SK-N-SH (cell line): ENCODE results near the gene MT1E. TPM values are rescaled to one million over a fixed set of nuclear protein-coding genes. Genes with fewer than 3 reads are reported as not detected.
"Not testable (repeated sequence)": the region's sequence is repeated elsewhere in the genome, so short reads cannot be mapped to it uniquely, and the experiment has no call there.

Source experiments
- CTCF ChIA-PET: fragments of 300-600, 350-600 bp; formaldehyde crosslinking; extraction: SDS; loops from one replicate; lab custom pipeline; 2021; lab: Yijun Ruan, JAX
- POLR2A ChIA-PET: fragments of 350-600 bp; sonication (Branson Sonifier 250); formaldehyde crosslinking; extraction: SDS; loops from one replicate; lab custom pipeline; 2020; ENCODE audit warnings: antibody characterized with exemption, inconsistent platforms; lab: Yijun Ruan, JAX
- DNase-seq: peaks from one replicate; pipeline ENCODE4 v3.0.0; 2012
- H2AFZ ChIP-seq: fragments of 200-600 bp; sonication (generic); 2 replicates; pipeline ENCODE4 v1.8.1; 2016; ENCODE audit warnings: antibody characterized with exemption, mild to moderate bottlenecking, low read depth
- H3F3A ChIP-seq: fragments of 200-600 bp; sonication (generic); replicated peaks from 2 replicates; pipeline ENCODE3; 2016; ENCODE audit warnings: antibody characterized with exemption, mild to moderate bottlenecking; ENCODE audit not compliant: insufficient read depth
- H3K27ac ChIP-seq, 2 experiments: fragments of 200-500 bp in 1 of 2; fragments of 200-600 bp in 1 of 2; sonication (Bioruptor generic) in 1 of 2; sonication (generic), shearing (Covaris generic) in 1 of 2; 2 replicates each; pipeline versions ENCODE4 v1.5.1 to v1.6.1; 2014 to 2016; ENCODE audit warnings: low read depth in 2 of 2, inconsistent platforms in 1 of 2, low read length in 1 of 2, mild to moderate bottlenecking in 1 of 2, mixed read lengths in 1 of 2
- H3K27me3 ChIP-seq: fragments of 200-600 bp; sonication (generic), shearing (Covaris generic); 2 replicates; pipeline ENCODE4 v1.6.1; 2016; ENCODE audit warnings: mixed run types; ENCODE audit not compliant: insufficient read depth
- H3K36me3 ChIP-seq, 2 experiments: fragments of 200-500 bp in 1 of 2; fragments of 200-600 bp in 1 of 2; sonication (Bioruptor generic) in 1 of 2; sonication (generic) in 1 of 2; replicated peaks in 1 of 2; 2 replicates each; pipeline versions ENCODE3 to v1.5.1; 2014 to 2016; ENCODE audit warnings: low read length in 1 of 2, mild to moderate bottlenecking in 1 of 2; ENCODE audit not compliant: insufficient read depth in 2 of 2, control insufficient read depth in 1 of 2
- H3K4me1 ChIP-seq, 2 experiments: fragments of 200-500 bp in 1 of 2; fragments of 200-600 bp in 1 of 2; sonication (Bioruptor generic) in 1 of 2; sonication (generic), shearing (Covaris generic) in 1 of 2; 2 replicates each; pipeline versions ENCODE4 v1.5.1 to v1.6.1; 2014 to 2016; ENCODE audit warnings: low read depth in 1 of 2, low read length in 1 of 2, mixed run types in 1 of 2; ENCODE audit not compliant: insufficient read depth in 2 of 2, control insufficient read depth in 1 of 2
- H3K4me2 ChIP-seq: fragments of 200-600 bp; sonication (generic), shearing (Covaris generic); 2 replicates; pipeline ENCODE4 v1.6.1; 2017; ENCODE audit warnings: mixed run types
- H3K4me3 ChIP-seq, 2 experiments: fragments of 200-500 bp in 1 of 2; fragments of 200-600 bp in 1 of 2; sonication (Bioruptor generic) in 1 of 2; sonication (generic), shearing (Covaris generic) in 1 of 2; 2 replicates each; pipeline versions ENCODE4 v1.5.1 to v1.8.1; 2014 to 2016; ENCODE audit warnings: low read depth in 2 of 2, inconsistent platforms in 1 of 2, low read length in 1 of 2, mild to moderate bottlenecking in 1 of 2, mixed read lengths in 1 of 2, moderate library complexity in 1 of 2
- H3K79me2 ChIP-seq: fragments of 200-600 bp; sonication (generic); 2 replicates; pipeline ENCODE4 v1.8.1; 2017; ENCODE audit warnings: mild to moderate bottlenecking; ENCODE audit not compliant: insufficient read depth
- H3K9ac ChIP-seq: fragments of 200-600 bp; sonication (generic); 2 replicates; pipeline ENCODE4 v1.6.1; 2017; ENCODE audit warnings: mixed run types
- H3K9me2 ChIP-seq: fragments of 200-600 bp; sonication (generic); 2 replicates; pipeline ENCODE4 v1.6.1; 2017; ENCODE audit warnings: mixed run types
- H3K9me3 ChIP-seq: fragments of 200-600 bp; sonication (generic); 2 replicates; pipeline ENCODE4 v1.6.1; 2017; ENCODE audit warnings: mixed run types, mild to moderate bottlenecking, moderate library complexity
- H4K20me1 ChIP-seq: fragments of 200-600 bp; sonication (generic); 2 replicates; pipeline ENCODE4 v1.6.1; 2017; ENCODE audit warnings: mild to moderate bottlenecking, mixed run types; ENCODE audit not compliant: insufficient read depth
- CHD2 ChIP-seq: fragments of 150-350 bp; IDR thresholded peaks from 2 replicates; pipeline ENCODE4 v1.6.1; 2018; ENCODE audit warnings: low read length; ENCODE audit not compliant: partially characterized antibody
- EP300 ChIP-seq, 2 experiments: IDR thresholded peaks; 2 replicates each; pipeline versions ENCODE4 v1.4.0 to v1.6.1; 2012; ENCODE audit warnings: borderline replicate concordance in 1 of 2, low read depth in 1 of 2, low read length in 1 of 2
- FOXJ3 ChIP-seq: sonication (generic); formaldehyde crosslinking; IDR thresholded peaks from 2 replicates; pipeline ENCODE4 v1.5.1; 2020; ENCODE audit warnings: mild to moderate bottlenecking, missing genetic modification reagents
- FOXM1 ChIP-seq: IDR thresholded peaks from 2 replicates; pipeline ENCODE4 v1.4.0; 2012; ENCODE audit warnings: low read depth, mild to moderate bottlenecking
- GABPA ChIP-seq: IDR thresholded peaks from 2 replicates; pipeline ENCODE4 v1.4.0; 2012; ENCODE audit warnings: low read depth, mild to moderate bottlenecking
- MAX ChIP-seq: IDR thresholded peaks from 2 replicates; pipeline ENCODE4 v1.4.0; 2012; ENCODE audit warnings: low read depth
- MEF2A ChIP-seq: IDR thresholded peaks from 2 replicates; pipeline ENCODE4 v1.4.0; 2012; ENCODE audit warnings: low read depth, borderline replicate concordance
- MXI1 ChIP-seq: IDR thresholded peaks from 2 replicates; pipeline ENCODE4 v1.6.1; 2012; ENCODE audit warnings: mild to moderate bottlenecking, low read depth, low read length, improper control_type of control experiment
- NFIC ChIP-seq: IDR thresholded peaks from 2 replicates; pipeline ENCODE4 v1.4.0; 2012; ENCODE audit warnings: borderline replicate concordance
- POLR2AphosphoS5 ChIP-seq: IDR thresholded peaks from 2 replicates; pipeline ENCODE4 v1.6.1; 2012; ENCODE audit warnings: low read depth, low read length
- RAD21 ChIP-seq: IDR thresholded peaks from 2 replicates; pipeline ENCODE4 v1.6.1; 2012; ENCODE audit warnings: mild to moderate bottlenecking, low read length
- REST ChIP-seq: IDR thresholded peaks from 2 replicates; pipeline ENCODE4 v1.6.1; 2012; ENCODE audit warnings: mild to moderate bottlenecking, low read depth, low read length, moderate library complexity
- RXRA ChIP-seq: IDR thresholded peaks from 2 replicates; pipeline ENCODE4 v1.4.0; 2012; ENCODE audit warnings: low read depth, mild to moderate bottlenecking, borderline replicate concordance
- TEAD4 ChIP-seq: IDR thresholded peaks from 2 replicates; pipeline ENCODE4 v1.4.0; 2012; ENCODE audit warnings: mild to moderate bottlenecking, borderline replicate concordance; ENCODE audit not compliant: insufficient read depth
- YY1 ChIP-seq: IDR thresholded peaks from 2 replicates; pipeline ENCODE4 v1.4.0; 2012; ENCODE audit warnings: low read depth, mild to moderate bottlenecking
- WGBS: methylation state at CpG from one replicate; pipeline ENCODE4 v1.1.6; 2017; ENCODE audit warnings: low lambda C conversion rate; 5-methylcytosine and 5-hydroxymethylcytosine counted together
- polyA plus RNA-seq, 3 experiments: library from polyadenylated mRNA; depleted of rRNA; stranded (reverse); fragments of >200 nt; gene quantifications; 2 replicates each; pipeline ENCODE4 v1.2.3, GENCODE V29; 2012
- TF ChIP-seq, protein P1 (sequence below): fragments of 150-350 bp; IDR thresholded peaks from 2 replicates; pipeline ENCODE4 v1.6.1; 2016; ENCODE audit warnings: mild to moderate bottlenecking, low read depth, low read length

Gene MT1E
- polyA plus RNA-seq, 1 of the 3 experiments (the other 2 are of a cell fraction): 205 TPM

- no peak overlapping the region for H3K4me3 ChIP-seq
- no peaks in the 10 kb centered on the region for H4K20me1 ChIP-seq
- H2AFZ ChIP-seq: no peak overlapping the region
- H3K9me3 ChIP-seq: no peaks in the 10 kb centered on the region
- CTCF ChIA-PET: interaction anchor here (1.0 to 2.1 kb wide), 3 partner anchors 20 to 123 kb away, joined by 3 to 6 read pairs (median 3); no protein-coding TSS in a partner anchor
- H3K36me3 ChIP-seq: no peaks in the 10 kb centered on the region
- no peaks in the 10 kb centered on the region for H3K79me2 ChIP-seq
- POLR2A ChIA-PET: interaction anchor here (0.7 kb wide), 1 partner anchor 101 kb away, joined by 3 read pairs; the partner anchor contains the start of gene MT1X
- H3K27me3 ChIP-seq: no peaks in the 10 kb centered on the region
- no peak overlapping the region for H3K9ac ChIP-seq
- WGBS: 83% methylated on average over 6 of the region's 6 CpGs
- no peaks in the 10 kb centered on the region for H3K4me1 ChIP-seq
- no peaks in the 10 kb centered on the region for H3F3A ChIP-seq
- DNase-seq: no peak
- H3K9me2 ChIP-seq: no peaks in the 10 kb centered on the region
- TF ChIP-seq MEF2A (no peak), MAX (no peak), NFIC (no peak), EP300 (IDR thresholded peaks at IDR 0.05; ENCODE audit: borderline replicate concordance in 1 of 2, low read depth in 1 of 2, low read length in 1 of 2) (no peak), FOXM1 (no peak), POLR2AphosphoS5 (no peak), FOXJ3 (CRISPR knock-in tag) (no peak), YY1 (no peak), RXRA (no peak), MXI1 (no peak), GABPA (no peak), CHD2 (no peak), RAD21 (no peak), TEAD4 (no peak), REST (no peak)
- TF ChIP-seq, protein P1, sequence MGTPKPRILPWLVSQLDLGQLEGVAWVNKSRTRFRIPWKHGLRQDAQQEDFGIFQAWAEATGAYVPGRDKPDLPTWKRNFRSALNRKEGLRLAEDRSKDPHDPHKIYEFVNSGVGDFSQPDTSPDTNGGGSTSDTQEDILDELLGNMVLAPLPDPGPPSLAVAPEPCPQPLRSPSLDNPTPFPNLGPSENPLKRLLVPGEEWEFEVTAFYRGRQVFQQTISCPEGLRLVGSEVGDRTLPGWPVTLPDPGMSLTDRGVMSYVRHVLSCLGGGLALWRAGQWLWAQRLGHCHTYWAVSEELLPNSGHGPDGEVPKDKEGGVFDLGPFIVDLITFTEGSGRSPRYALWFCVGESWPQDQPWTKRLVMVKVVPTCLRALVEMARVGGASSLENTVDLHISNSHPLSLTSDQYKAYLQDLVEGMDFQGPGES: no peak
- H3K4me2 ChIP-seq: no peak overlapping the region
- no peak overlapping the region for H3K27ac ChIP-seq
Observed at GRCh38 chr16:56580391-56581048, 45.1 kb upstream of the MT1E start.

DNA sequence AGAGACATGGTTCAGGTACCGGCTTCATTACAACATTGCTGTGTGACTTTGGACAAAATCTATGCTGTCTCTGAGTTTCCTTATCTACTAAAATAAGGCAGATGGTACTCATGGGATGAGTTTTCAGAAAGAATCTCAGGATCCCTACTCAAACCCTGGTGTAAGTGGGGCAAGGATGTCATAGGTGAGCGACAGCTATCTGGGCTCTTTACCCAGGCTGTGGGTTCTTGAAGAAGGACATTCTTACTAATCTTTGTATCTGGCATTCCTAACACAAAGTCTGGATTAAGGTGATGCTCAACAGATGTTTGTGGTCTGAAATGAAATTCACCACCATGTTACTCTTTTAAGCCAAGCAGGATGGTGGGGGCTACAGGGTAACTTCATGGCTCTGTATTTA lies 42.7 kb upstream of the MT1E start:
- H2AFZ ChIP-seq, H4K20me1 ChIP-seq, H3F3A ChIP-seq, H3K9ac ChIP-seq, H3K27me3 ChIP-seq, H3K36me3 ChIP-seq, H3K9me2 ChIP-seq, H3K9me3 ChIP-seq, H3K4me2 ChIP-seq, H3K4me1 ChIP-seq, H3K4me3 ChIP-seq, DNase-seq, H3K79me2 ChIP-seq, POLR2A ChIA-PET, H3K27ac ChIP-seq: not testable (repeated sequence)
- CTCF ChIA-PET: interaction anchor here (1.2 to 1.8 kb wide), 2 partner anchors 21 to 119 kb away, joined by 5 to 8 read pairs; no protein-coding TSS in a partner anchor
- WGBS: 100% methylated on average over 2 of the region's 2 CpGs
